GM18502 (cell line): ENCODE results near the gene LIPE.

Experiments used
- ATAC-seq: cut with Tn5 transposase; IDR thresholded peaks from one replicate; pipeline ENCODE4 v1.9.1; 2021; ENCODE audit warnings: mild to moderate bottlenecking; ENCODE audit not compliant: unreplicated experiment, poor library complexity

The LIPE gene

GRCh38 chr19:42360787-42361544 lies 66.2 kb downstream of the LIPE start:
- no peak for ATAC-seq

- ATAC-seq, result no peak
These were observed 69.9 kb downstream of the LIPE start for GRCh38 chr19:42357290-42357689.

- no peak for ATAC-seq
These were observed 70.5 kb downstream of the LIPE start for GRCh38 chr19:42356686-42357085.

GRCh38 chr19:42355896-42356295 lies 71.3 kb downstream of the LIPE start:
- ATAC-seq, result no peak

- ATAC-seq, result no peak
These were observed 73.7 kb downstream of the LIPE start for GRCh38 chr19:42353341-42354015.

GRCh38 chr19:42352301-42353259 lies 74.6 kb downstream of the LIPE start:
- no peak for ATAC-seq
